ENCODE results near the gene MTUS2.

MTUS2 gene

DNA sequence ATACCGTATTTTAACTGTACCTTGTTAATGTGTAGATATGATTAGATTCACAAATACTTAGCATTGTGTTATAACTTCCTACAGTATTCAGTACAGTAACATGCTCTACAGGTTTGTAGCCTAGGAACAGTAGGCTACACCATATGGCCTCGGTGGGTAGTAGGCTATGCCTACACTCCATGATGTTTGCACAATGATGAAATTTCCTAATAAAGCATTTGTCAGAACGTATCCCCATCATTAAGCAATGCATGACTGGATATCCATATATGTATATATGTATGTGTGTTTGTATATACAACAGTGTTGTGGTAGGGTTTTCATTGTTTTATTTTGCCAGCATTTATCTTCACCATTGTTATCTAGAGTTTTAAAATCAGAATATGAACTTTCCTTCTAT, 655.9 kb downstream of the MTUS2 start:
- TF ChIP-seq, protein P1, sequence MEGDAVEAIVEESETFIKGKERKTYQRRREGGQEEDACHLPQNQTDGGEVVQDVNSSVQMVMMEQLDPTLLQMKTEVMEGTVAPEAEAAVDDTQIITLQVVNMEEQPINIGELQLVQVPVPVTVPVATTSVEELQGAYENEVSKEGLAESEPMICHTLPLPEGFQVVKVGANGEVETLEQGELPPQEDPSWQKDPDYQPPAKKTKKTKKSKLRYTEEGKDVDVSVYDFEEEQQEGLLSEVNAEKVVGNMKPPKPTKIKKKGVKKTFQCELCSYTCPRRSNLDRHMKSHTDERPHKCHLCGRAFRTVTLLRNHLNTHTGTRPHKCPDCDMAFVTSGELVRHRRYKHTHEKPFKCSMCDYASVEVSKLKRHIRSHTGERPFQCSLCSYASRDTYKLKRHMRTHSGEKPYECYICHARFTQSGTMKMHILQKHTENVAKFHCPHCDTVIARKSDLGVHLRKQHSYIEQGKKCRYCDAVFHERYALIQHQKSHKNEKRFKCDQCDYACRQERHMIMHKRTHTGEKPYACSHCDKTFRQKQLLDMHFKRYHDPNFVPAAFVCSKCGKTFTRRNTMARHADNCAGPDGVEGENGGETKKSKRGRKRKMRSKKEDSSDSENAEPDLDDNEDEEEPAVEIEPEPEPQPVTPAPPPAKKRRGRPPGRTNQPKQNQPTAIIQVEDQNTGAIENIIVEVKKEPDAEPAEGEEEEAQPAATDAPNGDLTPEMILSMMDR (IDR thresholded peaks at IDR 0.05) = no peak
- no peak for TF ChIP-seq ZFX (IDR thresholded peaks at IDR 0.05; ENCODE audit: borderline replicate concordance)

DNA sequence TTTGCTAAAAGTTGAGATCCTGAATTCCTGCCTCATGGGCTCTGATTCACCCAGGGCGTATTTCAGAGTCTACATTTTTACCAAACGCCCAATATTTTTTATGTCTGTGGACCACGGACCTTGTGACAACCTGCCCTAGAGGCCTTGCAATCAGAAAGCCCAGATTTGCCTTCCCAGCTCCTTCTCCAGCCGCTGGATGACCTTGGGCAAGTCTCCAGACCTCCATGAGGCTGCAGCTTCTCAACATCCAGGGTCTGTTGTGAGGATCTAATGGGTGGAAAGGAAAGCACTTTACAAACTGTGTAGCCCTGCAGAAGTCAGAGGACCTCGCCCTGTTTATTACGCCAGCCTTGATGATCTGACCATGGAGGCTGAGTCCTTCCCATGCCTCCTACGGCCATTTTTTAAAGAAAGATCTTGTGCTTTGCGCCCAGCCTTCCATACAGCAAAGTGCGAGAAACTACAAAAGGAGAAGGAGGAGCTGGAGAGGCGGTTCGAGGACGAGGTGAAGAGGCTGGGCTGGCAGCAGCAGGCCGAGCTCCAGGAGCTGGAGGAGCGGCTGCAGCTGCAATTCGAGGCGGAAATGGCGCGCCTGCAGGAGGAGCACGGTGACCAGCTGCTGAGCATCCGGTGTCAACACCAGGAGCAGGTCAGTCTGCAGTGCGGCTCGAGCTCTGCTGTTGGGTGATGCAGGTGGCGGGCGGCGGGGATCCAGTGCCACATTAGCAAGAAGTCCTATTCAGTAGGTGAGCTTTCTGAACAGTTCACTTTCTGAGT, 659.8 kb downstream of the MTUS2 start:
- TF ChIP-seq, protein P1 (IDR thresholded peaks at IDR 0.05) = no peak
- TF ChIP-seq ZFX (IDR thresholded peaks at IDR 0.05; ENCODE audit: borderline replicate concordance) = no peak
- H3K27ac ChIP-seq = no peak overlapping the region

More for the DNA sequence above, 655.9 kb downstream of the MTUS2 start:
- no peak overlapping the region for H3K27ac ChIP-seq

DNA sequence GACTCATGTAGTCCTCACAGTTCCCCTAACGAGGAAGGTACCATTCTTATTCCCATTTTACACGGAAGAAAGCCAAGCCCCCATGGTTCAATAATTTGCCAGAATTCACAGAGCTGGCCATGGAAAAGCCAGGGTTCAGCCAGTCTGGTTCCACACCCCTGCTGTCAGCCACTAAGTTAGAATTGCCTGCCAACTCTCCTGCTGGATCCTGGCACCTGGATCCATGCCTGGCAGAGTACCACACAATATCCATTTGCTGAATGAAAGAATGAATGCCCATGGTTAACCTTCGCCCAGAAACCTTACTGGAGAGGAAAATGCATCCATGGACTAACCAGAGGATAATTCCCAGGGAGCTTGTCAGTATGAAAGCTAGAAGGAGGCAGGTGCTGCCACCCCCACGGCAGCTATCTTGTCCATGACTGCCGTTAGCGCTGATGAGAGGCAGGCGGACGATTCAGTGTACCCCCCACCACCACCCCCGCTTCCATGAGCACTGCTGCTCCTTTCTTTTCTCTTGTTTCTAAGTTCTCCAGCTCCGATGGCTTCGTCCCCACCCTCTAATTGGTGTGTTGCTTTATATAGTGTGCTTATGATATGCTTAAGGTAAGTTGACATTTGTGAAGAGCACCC, 660.9 kb downstream of the MTUS2 start:
- no peak overlapping the region for H3K27ac ChIP-seq
- no peak for TF ChIP-seq ZFX (IDR thresholded peaks at IDR 0.05; ENCODE audit: borderline replicate concordance)
- TF ChIP-seq, protein P1 (IDR thresholded peaks at IDR 0.05) = no peak

DNA sequence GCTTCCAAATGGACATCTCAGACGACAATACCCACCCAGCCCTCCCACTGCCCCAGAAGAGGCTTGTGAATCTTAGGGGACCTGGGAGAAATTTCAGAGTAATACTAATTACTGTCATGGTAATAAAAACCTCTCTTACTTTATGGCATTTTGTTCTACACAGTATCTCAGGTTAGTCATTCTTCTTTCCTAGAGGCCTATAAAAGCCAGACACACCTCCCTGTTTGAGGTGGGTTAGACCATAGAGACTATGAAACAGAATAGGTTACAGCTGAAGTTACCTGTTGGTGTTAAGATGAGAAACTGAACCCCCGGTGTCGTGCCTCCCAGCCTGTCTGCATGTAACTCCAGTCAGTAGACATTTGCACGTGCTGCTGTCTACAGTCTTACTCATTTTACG, 661.5 kb downstream of the MTUS2 start:
- TF ChIP-seq, protein P1 (IDR thresholded peaks at IDR 0.05) = no peak
- TF ChIP-seq ZFX (IDR thresholded peaks at IDR 0.05; ENCODE audit: borderline replicate concordance) = no peak
- H3K27ac ChIP-seq = no peak overlapping the region

DNA sequence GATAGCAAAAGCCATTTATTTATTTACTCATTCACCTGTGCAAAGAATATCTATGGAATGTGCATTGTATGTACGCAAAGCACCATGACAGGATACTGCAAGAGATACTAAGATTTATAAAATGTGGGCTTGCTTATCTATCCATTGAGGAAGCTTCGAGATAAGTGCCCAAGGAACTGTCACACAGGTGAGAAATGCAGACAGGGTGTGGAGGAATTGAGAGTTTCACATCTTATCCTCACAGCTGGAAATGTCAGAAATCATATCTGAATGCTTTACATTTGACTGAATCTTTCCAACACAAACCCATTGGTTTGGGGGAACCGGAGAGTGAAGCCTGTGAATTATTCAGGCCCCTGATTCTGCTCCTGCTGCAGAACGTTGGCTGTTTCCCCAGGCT, 662.4 kb downstream of the MTUS2 start:
- no peak overlapping the region for H3K27ac ChIP-seq
- no peak for TF ChIP-seq ZFX (IDR thresholded peaks at IDR 0.05; ENCODE audit: borderline replicate concordance)
- TF ChIP-seq, protein P1 (IDR thresholded peaks at IDR 0.05) = no peak

DNA sequence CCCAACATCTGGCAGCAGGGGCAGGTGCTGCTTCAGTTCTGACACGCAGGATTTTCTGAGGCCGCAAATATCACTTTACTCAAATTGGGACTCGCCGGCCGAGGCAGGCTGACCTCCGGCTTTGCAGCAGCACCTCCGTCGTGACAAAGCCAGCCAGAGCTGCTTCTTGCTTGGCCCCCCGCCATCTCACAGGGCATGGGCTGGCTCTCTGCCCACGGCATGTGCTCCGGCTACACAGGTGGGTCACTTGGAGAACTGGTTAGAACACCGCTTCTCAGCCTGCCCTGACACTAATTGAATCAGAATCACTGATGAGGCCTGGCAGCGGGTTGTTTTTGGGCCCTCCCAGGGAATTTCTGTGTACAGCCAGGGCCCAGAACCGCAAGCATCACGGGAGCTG, 663.1 kb downstream of the MTUS2 start:
- TF ChIP-seq ZFX (IDR thresholded peaks at IDR 0.05; ENCODE audit: borderline replicate concordance) = no peak
- TF ChIP-seq, protein P1 (IDR thresholded peaks at IDR 0.05) = no peak
- H3K27ac ChIP-seq = no peak overlapping the region

DNA sequence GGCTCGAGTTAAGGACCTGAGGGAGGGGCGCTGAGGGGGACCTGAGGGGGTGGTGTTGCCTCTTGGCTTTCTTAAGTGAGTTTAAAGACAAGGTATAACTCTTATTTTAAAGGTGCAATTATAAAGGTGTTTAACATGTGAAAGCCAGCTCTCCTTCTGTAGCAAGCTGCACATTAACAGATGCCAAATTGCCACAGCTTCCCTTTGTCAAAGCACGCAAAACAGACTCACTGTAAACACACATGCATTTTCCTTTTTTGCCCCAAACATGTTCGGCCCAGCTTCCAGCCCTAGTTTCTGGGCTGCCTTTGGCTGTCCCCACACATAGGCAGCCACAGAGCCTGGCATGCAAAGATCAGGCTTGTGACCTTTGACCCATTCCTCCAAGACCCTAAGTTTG, 663.5 kb downstream of the MTUS2 start:
- TF ChIP-seq, protein P1 (IDR thresholded peaks at IDR 0.05) = no peak
- no peak for TF ChIP-seq ZFX (IDR thresholded peaks at IDR 0.05; ENCODE audit: borderline replicate concordance)
- H3K27ac ChIP-seq = no peak overlapping the region

Data from 22Rv1 (cell line).